GM12878 (cell line): ENCODE results near the gene ARHGAP6. TPM values are rescaled to one million over a fixed set of nuclear protein-coding genes. Genes with fewer than 3 reads are reported as not detected.
A peak's percentile ranks its signal among the peaks of the same experiment; 100 is the strongest.

Experiments
- ATAC-seq: fragments of 200-7000 bp; cut with Tn5 transposase; 3 replicates; pipeline ENCODE4 v1.9.1; 2020; ENCODE audit warnings: mild to moderate bottlenecking, moderate library complexity
- BruUV-seq: library from RNA; stranded (reverse); fragments of 400-500 nt; replicated peaks from 2 replicates; lab custom pipeline; 2021; lab: Mats Ljungman, UMichigan
- CTCF ChIA-PET: fragments of 300-600 bp; sonication (Branson Sonifier 250); formaldehyde crosslinking; extraction: SDS; loops from one replicate; lab custom pipeline; 2021; ENCODE audit warnings: inconsistent platforms; lab: Yijun Ruan, JAX
- POLR2A ChIA-PET: fragments of 350-600 bp; formaldehyde crosslinking; extraction: SDS; loops from one replicate; lab custom pipeline; 2021; ENCODE audit warnings: inconsistent platforms; lab: Charles Lee
- RAD21 ChIA-PET: fragments of 300-600 bp; sonication (Branson Sonifier 250); formaldehyde crosslinking; loops from one replicate; lab custom pipeline; 2023; ENCODE audit warnings: antibody characterized with exemption; ENCODE audit not compliant: unreplicated experiment; lab: Charles Lee
- SMC1A ChIA-PET: fragments of 300-600 bp; sonication (Branson Sonifier 250); formaldehyde crosslinking; loops from one replicate; lab custom pipeline; 2023; ENCODE audit not compliant: unreplicated experiment, uncharacterized antibody; lab: Charles Lee
- DNase-seq: peaks from one replicate; pipeline ENCODE4 v3.0.0-alpha.2; 2011; ENCODE audit warnings: low read depth, low spot score
- FAIRE-seq: peaks from 3 replicates; lab custom pipeline; 2011; peaks lifted over from hg19 to GRCh38; lab: Jason Lieb, UNC
- H2AFZ ChIP-seq: 2 replicates; pipeline ENCODE4 v1.6.0; 2011; ENCODE audit warnings: low read depth, low read length, control low read depth; ENCODE audit not compliant: control insufficient read depth
- H3K27ac ChIP-seq: 2 replicates; pipeline ENCODE4 v1.5.1; 2011; ENCODE audit warnings: control low read depth; ENCODE audit not compliant: control insufficient read depth, insufficient read depth
- H3K27me3 ChIP-seq, 2 experiments: replicated peaks in 1 of 2; 2 replicates each; pipeline versions ENCODE4 v1.6.0 to v1.6.1; 2011; ENCODE audit warnings: low read length in 1 of 2; ENCODE audit not compliant: control insufficient read depth in 2 of 2, insufficient read depth in 2 of 2
- H3K36me3 ChIP-seq, 2 experiments: 2 replicates each; pipeline ENCODE4 v1.5.1; 2011; ENCODE audit warnings: low read length in 1 of 2; ENCODE audit not compliant: control insufficient read depth in 2 of 2, insufficient read depth in 2 of 2
- H3K4me1 ChIP-seq: 2 replicates; pipeline ENCODE4 v1.6.1; 2011; ENCODE audit warnings: mild to moderate bottlenecking, low read length, moderate library complexity, mixed read lengths; ENCODE audit not compliant: control insufficient read depth, insufficient read depth
- H3K4me2 ChIP-seq: 2 replicates; pipeline ENCODE4 v1.6.0; 2011; ENCODE audit warnings: control low read depth; ENCODE audit not compliant: control insufficient read depth, insufficient read depth
- H3K4me3 ChIP-seq: fragments of 200-600 bp; sonication (generic); 2 replicates; pipeline ENCODE4 v1.5.1; 2016
- H3K79me2 ChIP-seq: 2 replicates; pipeline ENCODE4 v1.6.0; 2011; ENCODE audit warnings: low read length; ENCODE audit not compliant: control insufficient read depth, insufficient read depth
- H3K9ac ChIP-seq: 2 replicates; pipeline ENCODE4 v1.8.0; 2011; ENCODE audit warnings: low read length, control low read depth, mixed read lengths; ENCODE audit not compliant: control insufficient read depth, insufficient read depth
- H3K9me3 ChIP-seq: replicated peaks from 3 replicates; pipeline ENCODE4 v1.5.1; 2011; ENCODE audit warnings: mild to moderate bottlenecking, low read length; ENCODE audit not compliant: control insufficient read depth, insufficient read depth
- H4K20me1 ChIP-seq: 2 replicates; pipeline ENCODE4 v1.6.0; 2011; ENCODE audit not compliant: control insufficient read depth, insufficient read depth
- CHD1 ChIP-seq: IDR thresholded peaks from 2 replicates; pipeline ENCODE4 v1.6.1; 2012; ENCODE audit warnings: low read depth, low read length, improper control_type of control experiment
- HDAC6 ChIP-seq: fragments of 200-600 bp; sonication (generic); IDR thresholded peaks from one replicate; pipeline ENCODE4 v1.8.0; 2017; ENCODE audit warnings: antibody characterized with exemption; ENCODE audit not compliant: unreplicated experiment
- IKZF2 ChIP-seq, 2 experiments: fragments of 450-650 bp; IDR thresholded peaks; 2 replicates each; pipeline ENCODE4 v1.6.1; 2017; ENCODE audit warnings: mild to moderate bottlenecking in 2 of 2, moderate library complexity in 2 of 2
- MXI1 ChIP-seq: fragments of 150-350 bp; IDR thresholded peaks from 2 replicates; pipeline ENCODE4 v1.6.1; 2011; ENCODE audit warnings: low read depth, mild to moderate bottlenecking, inconsistent platforms, low read length, improper control_type of control experiment
- POU2F2 ChIP-seq: IDR thresholded peaks from 3 replicates; pipeline ENCODE4 v1.6.1; 2011; ENCODE audit warnings: low read depth, mild to moderate bottlenecking, low read length, borderline replicate concordance
- RUNX3 ChIP-seq: IDR thresholded peaks from 2 replicates; pipeline ENCODE4 v1.6.1; 2012; ENCODE audit warnings: low read length, inconsistent platforms
- SMC3 ChIP-seq: IDR thresholded peaks from 2 replicates; pipeline ENCODE4 v1.6.1; 2011; ENCODE audit warnings: low read length, improper control_type of control experiment, borderline replicate concordance
- SREBF1 ChIP-seq: IDR thresholded peaks from 2 replicates; pipeline ENCODE4 v1.6.1; 2012; ENCODE audit warnings: mild to moderate bottlenecking, low read length
- SREBF2 ChIP-seq: IDR thresholded peaks from 2 replicates; pipeline ENCODE4 v1.6.1; 2012; ENCODE audit warnings: mild to moderate bottlenecking, low read length
- TCF7 ChIP-seq: IDR thresholded peaks from 2 replicates; pipeline ENCODE4 v1.6.1; 2014; ENCODE audit warnings: antibody characterized with exemption, borderline replicate concordance
- WGBS: methylation state at CpG from one replicate; pipeline ENCODE4 v1.1.6; 2016; ENCODE audit warnings: low lambda C conversion rate; ENCODE audit not compliant: insufficient replicate concordance, insufficient coverage; ENCODE audit errors: missing lambda C conversion rate; 5-methylcytosine and 5-hydroxymethylcytosine counted together
- in situ Hi-C: fragments of 300-500 bp; cut with MboI; formaldehyde crosslinking; loops from 9 replicates; pipeline ENCODE4 v1.14.3; 2018; ENCODE audit warnings: mixed read lengths
- intact Hi-C: fragments of 100-400 bp; cut with micrococcal nuclease; formaldehyde crosslinking; loops from one replicate; pipeline ENCODE4 v1.14.2; 2022; ENCODE audit not compliant: unreplicated experiment
- polyA plus RNA-seq, 11 experiments: library from polyadenylated mRNA; depleted of rRNA in 4 of 11; unstranded in 6 of 11; stranded (reverse) in 5 of 11; fragments of >200 nt; fragmentation: Nextera tagmentation in 4 of 11; fragmentation: Illumina TruSeq in 1 of 11; extraction: Ambion mirVana in 4 of 11; extraction: Trizol in 1 of 11; gene quantifications; 1 replicate in 1 of 11; 2 replicates in 10 of 11; pipeline versions ENCODE4 v1.2.1 to v1.2.3, GENCODE V29; 2011 to 2016; ENCODE audit warnings: inconsistent platforms in 2 of 11, missing spikeins in 2 of 11, low read depth in 1 of 11
- total RNA-seq, 4 experiments: library from RNA; depleted of rRNA in 3 of 4; stranded (reverse); fragments of >200 nt in 3 of 4; fragmentation: Illumina TruSeq in 1 of 4; extraction: Trizol in 1 of 4; gene quantifications; 2 replicates each; pipeline versions ENCODE4 v1.2.1 to v1.2.3, GENCODE V29; 2013 to 2021
- TF ChIP-seq, protein P1 (sequence below): fragments of 450-650 bp; IDR thresholded peaks from 2 replicates; pipeline ENCODE4 v1.6.1; 2018; ENCODE audit warnings: mild to moderate bottlenecking, low read depth, moderate library complexity; ENCODE audit not compliant: partially characterized antibody
- TF ChIP-seq, protein P2 (sequence below): IDR thresholded peaks from 2 replicates; pipeline ENCODE4 v1.6.1; 2012; ENCODE audit warnings: improper control_type of control experiment, low read depth, low read length; ENCODE audit not compliant: insufficient replicate concordance
- TF ChIP-seq, protein P3 (sequence below): fragments of 450-650 bp; IDR thresholded peaks from 2 replicates; pipeline ENCODE4 v1.6.1; 2016; ENCODE audit warnings: mild to moderate bottlenecking

ARHGAP6 gene
- total and polyA plus RNA-seq, 10 of the 15 experiments (the other 5 are each of a cell fraction or from before 2014, with no cell fraction given), result 0.20 to 1.8 (median 0.76) TPM

DNA sequence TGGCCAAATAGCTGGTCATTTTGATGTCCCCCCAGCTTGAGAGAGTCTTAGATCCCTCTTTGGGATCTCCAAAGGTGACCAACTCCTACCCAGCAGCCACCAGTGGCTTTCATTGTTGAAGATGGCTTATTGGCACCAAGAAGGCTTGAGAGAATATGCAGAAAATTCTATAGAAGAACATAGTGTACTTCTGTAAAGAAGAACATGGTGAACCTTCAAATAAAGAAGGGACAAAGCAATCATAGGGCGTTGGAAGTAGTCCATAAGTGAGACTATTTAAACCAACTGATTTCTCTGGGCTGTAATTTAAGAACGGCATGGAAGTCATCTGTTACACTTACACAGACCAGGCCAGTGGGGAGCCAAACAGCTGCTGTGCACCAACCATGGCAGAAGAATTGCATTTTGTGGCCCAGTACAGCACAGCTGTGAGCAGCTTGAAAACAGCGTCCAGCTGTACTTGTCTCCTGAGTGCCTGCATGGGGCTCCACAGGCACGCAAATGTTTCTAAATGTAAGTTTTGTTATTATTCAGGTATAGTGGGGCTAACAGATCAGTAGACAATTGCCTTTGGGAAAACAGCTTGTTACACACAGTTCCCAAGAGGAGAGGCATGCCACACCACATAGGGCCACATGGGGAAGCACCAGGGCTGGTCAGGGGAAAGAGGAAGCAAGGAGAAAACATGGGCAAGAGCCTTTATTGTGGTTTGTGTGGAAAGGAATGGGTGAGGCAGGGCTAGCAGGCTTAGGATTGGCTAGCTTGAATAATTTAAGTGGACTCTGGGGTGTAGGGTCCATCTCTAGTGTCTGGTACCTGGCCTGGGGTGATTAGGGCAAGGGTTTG is 125.0 kb downstream of the ARHGAP6 start:
- FAIRE-seq, result peak; percentile 80
- ChIA-PET CTCF (interaction anchor here (0.6 to 4.7 kb wide), 25 partner anchors 9 to 1948 kb away, joined by 3 to 81 read pairs (median 5); partner anchors contain the start of gene MSL3), RAD21 (interaction anchor here (0.8 to 4.2 kb wide), 25 partner anchors 9 to 252 kb away, joined by 3 to 20 read pairs (median 4); partner anchors contain the start of gene MSL3), POLR2A (interaction anchor here (0.7 kb wide), 1 partner anchor 103 kb away, joined by 5 read pairs; no protein-coding TSS in a partner anchor), SMC1A (interaction anchor here (0.6 to 9.6 kb wide), 24 partner anchors 17 to 367 kb away, joined by 3 to 105 read pairs (median 6); partner anchors contain the start of gene MSL3)
- Histone ChIP-seq H3K4me1 (no peaks in the 10 kb centered on the region), H3K4me2 (no peak overlapping the region), H3K9me3 (no peaks in the 10 kb centered on the region), H3K27me3 (no peaks in the 10 kb centered on the region), H2AFZ (no peak overlapping the region), H4K20me1 (no peaks in the 10 kb centered on the region), H3K4me3 (no peak overlapping the region), H3K36me3 (no peaks in the 10 kb centered on the region), H3K79me2 (no peaks in the 10 kb centered on the region), H3K9ac (no peak overlapping the region), H3K27ac (no peak overlapping the region)
- peak; percentile 34 for DNase-seq
- intact Hi-C loops (no loop called here), in situ Hi-C loops (no loop called here)
- WGBS, result 7% methylated on average over 4 of the region's 4 CpGs
- ATAC-seq, result peak; percentile 90
- no TSS peak for BruUV-seq
- TF ChIP-seq POU2F2 (no peak), IKZF2 (IDR thresholded peaks at IDR 0.05) (peak; percentile 82 to 87), TCF7 (no peak), MXI1 (0 out of 2 replicates have a peak, but pooled peaks have one; percentile 33), HDAC6 (no peak), CHD1 (no peak), SREBF1 (no peak), SMC3 (peak; percentile 32; the same call in 1 of the 2 replicates), RUNX3 (peak; percentile 61; the same call in 1 of the 2 replicates), SREBF2 (no peak)
- TF ChIP-seq, protein P1, sequence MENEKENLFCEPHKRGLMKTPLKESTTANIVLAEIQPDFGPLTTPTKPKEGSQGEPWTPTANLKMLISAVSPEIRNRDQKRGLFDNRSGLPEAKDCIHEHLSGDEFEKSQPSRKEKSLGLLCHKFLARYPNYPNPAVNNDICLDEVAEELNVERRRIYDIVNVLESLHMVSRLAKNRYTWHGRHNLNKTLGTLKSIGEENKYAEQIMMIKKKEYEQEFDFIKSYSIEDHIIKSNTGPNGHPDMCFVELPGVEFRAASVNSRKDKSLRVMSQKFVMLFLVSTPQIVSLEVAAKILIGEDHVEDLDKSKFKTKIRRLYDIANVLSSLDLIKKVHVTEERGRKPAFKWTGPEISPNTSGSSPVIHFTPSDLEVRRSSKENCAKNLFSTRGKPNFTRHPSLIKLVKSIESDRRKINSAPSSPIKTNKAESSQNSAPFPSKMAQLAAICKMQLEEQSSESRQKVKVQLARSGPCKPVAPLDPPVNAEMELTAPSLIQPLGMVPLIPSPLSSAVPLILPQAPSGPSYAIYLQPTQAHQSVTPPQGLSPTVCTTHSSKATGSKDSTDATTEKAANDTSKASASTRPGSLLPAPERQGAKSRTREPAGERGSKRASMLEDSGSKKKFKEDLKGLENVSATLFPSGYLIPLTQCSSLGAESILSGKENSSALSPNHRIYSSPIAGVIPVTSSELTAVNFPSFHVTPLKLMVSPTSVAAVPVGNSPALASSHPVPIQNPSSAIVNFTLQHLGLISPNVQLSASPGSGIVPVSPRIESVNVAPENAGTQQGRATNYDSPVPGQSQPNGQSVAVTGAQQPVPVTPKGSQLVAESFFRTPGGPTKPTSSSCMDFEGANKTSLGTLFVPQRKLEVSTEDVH, result no peak
- TF ChIP-seq, protein P2, sequence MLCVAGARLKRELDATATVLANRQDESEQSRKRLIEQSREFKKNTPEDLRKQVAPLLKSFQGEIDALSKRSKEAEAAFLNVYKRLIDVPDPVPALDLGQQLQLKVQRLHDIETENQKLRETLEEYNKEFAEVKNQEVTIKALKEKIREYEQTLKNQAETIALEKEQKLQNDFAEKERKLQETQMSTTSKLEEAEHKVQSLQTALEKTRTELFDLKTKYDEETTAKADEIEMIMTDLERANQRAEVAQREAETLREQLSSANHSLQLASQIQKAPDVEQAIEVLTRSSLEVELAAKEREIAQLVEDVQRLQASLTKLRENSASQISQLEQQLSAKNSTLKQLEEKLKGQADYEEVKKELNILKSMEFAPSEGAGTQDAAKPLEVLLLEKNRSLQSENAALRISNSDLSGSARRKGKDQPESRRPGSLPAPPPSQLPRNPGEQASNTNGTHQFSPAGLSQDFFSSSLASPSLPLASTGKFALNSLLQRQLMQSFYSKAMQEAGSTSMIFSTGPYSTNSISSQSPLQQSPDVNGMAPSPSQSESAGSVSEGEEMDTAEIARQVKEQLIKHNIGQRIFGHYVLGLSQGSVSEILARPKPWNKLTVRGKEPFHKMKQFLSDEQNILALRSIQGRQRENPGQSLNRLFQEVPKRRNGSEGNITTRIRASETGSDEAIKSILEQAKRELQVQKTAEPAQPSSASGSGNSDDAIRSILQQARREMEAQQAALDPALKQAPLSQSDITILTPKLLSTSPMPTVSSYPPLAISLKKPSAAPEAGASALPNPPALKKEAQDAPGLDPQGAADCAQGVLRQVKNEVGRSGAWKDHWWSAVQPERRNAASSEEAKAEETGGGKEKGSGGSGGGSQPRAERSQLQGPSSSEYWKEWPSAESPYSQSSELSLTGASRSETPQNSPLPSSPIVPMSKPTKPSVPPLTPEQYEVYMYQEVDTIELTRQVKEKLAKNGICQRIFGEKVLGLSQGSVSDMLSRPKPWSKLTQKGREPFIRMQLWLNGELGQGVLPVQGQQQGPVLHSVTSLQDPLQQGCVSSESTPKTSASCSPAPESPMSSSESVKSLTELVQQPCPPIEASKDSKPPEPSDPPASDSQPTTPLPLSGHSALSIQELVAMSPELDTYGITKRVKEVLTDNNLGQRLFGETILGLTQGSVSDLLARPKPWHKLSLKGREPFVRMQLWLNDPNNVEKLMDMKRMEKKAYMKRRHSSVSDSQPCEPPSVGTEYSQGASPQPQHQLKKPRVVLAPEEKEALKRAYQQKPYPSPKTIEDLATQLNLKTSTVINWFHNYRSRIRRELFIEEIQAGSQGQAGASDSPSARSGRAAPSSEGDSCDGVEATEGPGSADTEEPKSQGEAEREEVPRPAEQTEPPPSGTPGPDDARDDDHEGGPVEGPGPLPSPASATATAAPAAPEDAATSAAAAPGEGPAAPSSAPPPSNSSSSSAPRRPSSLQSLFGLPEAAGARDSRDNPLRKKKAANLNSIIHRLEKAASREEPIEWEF, result peak; percentile 28
- TF ChIP-seq, protein P3, sequence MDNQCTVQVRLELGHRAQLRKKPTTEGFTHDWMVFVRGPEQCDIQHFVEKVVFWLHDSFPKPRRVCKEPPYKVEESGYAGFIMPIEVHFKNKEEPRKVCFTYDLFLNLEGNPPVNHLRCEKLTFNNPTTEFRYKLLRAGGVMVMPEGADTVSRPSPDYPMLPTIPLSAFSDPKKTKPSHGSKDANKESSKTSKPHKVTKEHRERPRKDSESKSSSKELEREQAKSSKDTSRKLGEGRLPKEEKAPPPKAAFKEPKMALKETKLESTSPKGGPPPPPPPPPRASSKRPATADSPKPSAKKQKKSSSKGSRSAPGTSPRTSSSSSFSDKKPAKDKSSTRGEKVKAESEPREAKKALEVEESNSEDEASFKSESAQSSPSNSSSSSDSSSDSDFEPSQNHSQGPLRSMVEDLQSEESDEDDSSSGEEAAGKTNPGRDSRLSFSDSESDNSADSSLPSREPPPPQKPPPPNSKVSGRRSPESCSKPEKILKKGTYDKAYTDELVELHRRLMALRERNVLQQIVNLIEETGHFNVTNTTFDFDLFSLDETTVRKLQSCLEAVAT, result 0 out of 2 replicates have a peak, but pooled peaks have one; percentile 46
